A549 (cell line): ENCODE data around the gene DDX20. TPM values are rescaled to one million over a fixed set of nuclear protein-coding genes. Genes with fewer than 3 reads are reported as not detected.

Experiments used
- ATAC-seq, 2 experiments: fragments of 200-7000 bp in 1 of 2; fragments of >200 bp in 1 of 2; cut with Nextera tagmentation in 1 of 2; cut with Tn5 transposase in 1 of 2; 3 replicates each; pipeline versions ENCODE4 v1.8.0 to v1.9.1; 2018 to 2020; ENCODE audit warnings: mild to moderate bottlenecking in 1 of 2, moderate library complexity in 1 of 2
- CTCF ChIA-PET: fragments of 300-600 bp; sonication (Branson Sonifier 250); formaldehyde crosslinking; extraction: SDS; loops from one replicate; lab custom pipeline; 2021; ENCODE audit warnings: antibody characterized with exemption, inconsistent platforms; lab: Yijun Ruan, JAX
- POLR2A ChIA-PET: fragments of 350-600 bp; formaldehyde crosslinking; extraction: SDS; loops from one replicate; lab custom pipeline; 2021; ENCODE audit warnings: antibody characterized with exemption, inconsistent platforms; lab: Yijun Ruan, JAX
- DNase-seq, 2 experiments: peaks; one replicate each; pipeline versions ENCODE4 v3.0.0 to v3.0.0-alpha.2; 2011 to 2016; ENCODE audit warnings: low read depth in 1 of 2, low spot score in 1 of 2
- FAIRE-seq: peaks from 2 replicates; lab custom pipeline; 2011; peaks lifted over from hg19 to GRCh38; lab: Jason Lieb, UNC
- H3K27ac ChIP-seq, 2 experiments: fragments of >200 bp; sonication (Bioruptor Twin); formaldehyde crosslinking; 3 replicates each; pipeline ENCODE4 v1.5.1; 2016 to 2017
- H3K4me1 ChIP-seq: fragments of >200 bp; sonication (Bioruptor Twin); formaldehyde crosslinking; 3 replicates; pipeline ENCODE4 v1.6.1; 2016
- H3K4me2 ChIP-seq: fragments of >200 bp; sonication (Bioruptor Twin); formaldehyde crosslinking; 3 replicates; pipeline ENCODE4 v1.6.1; 2016
- H3K4me3 ChIP-seq: fragments of >200 bp; sonication (Bioruptor Twin); formaldehyde crosslinking; 3 replicates; pipeline ENCODE4 v1.5.1; 2016
- H3K9me3 ChIP-seq: fragments of >200 bp; sonication (Bioruptor Twin); formaldehyde crosslinking; 3 replicates; pipeline ENCODE4 v1.6.1; 2016
- BHLHE40 ChIP-seq: IDR thresholded peaks from 2 replicates; pipeline ENCODE4 v1.6.1; 2012; ENCODE audit warnings: low read depth, low read length, inconsistent platforms
- CBX2 ChIP-seq: fragments of 200-600 bp; sonication (generic); IDR thresholded peaks from 2 replicates; pipeline ENCODE4 v1.6.1; 2016; ENCODE audit warnings: low read depth, mild to moderate bottlenecking, borderline replicate concordance
- CHD4 ChIP-seq: fragments of 200-600 bp; sonication (generic); IDR thresholded peaks from 2 replicates; pipeline ENCODE4 v1.6.1; 2016; ENCODE audit warnings: antibody characterized with exemption, mild to moderate bottlenecking, borderline replicate concordance
- EHF ChIP-seq: fragments of 250-450 bp; sonication (Bioruptor Pico); IDR thresholded peaks from 2 replicates; pipeline ENCODE4 v1.5.0; 2020; ENCODE audit warnings: mild to moderate bottlenecking
- EP300 ChIP-seq, 2 experiments: fragments of >200 bp; sonication (Bioruptor Twin); formaldehyde crosslinking; IDR thresholded peaks; 2 replicates in 1 of 2; 3 replicates in 1 of 2; pipeline ENCODE4 v1.6.1; 2016 to 2017
- ESRRA ChIP-seq: fragments of 150-350 bp; IDR thresholded peaks from 2 replicates; pipeline ENCODE4 v1.6.1; 2014; ENCODE audit warnings: mild to moderate bottlenecking, low read length, borderline replicate concordance
- HES2 ChIP-seq: fragments of >200 bp; sonication (Bioruptor Twin); formaldehyde crosslinking; IDR thresholded peaks from 2 replicates; pipeline ENCODE4 v1.6.1; 2016
- HOXB5 ChIP-seq: fragments of 250-450 bp; sonication (Bioruptor Pico); IDR thresholded peaks from 2 replicates; pipeline ENCODE4 v1.5.0; 2020; ENCODE audit warnings: mild to moderate bottlenecking, moderate library complexity
- JUNB ChIP-seq: fragments of >200 bp; sonication (Bioruptor Twin); formaldehyde crosslinking; IDR thresholded peaks from 2 replicates; pipeline ENCODE4 v1.6.1; 2016
- MYC ChIP-seq: IDR thresholded peaks from 2 replicates; pipeline ENCODE4 v1.6.1; 2012; ENCODE audit warnings: mild to moderate bottlenecking, inconsistent platforms, low read length, improper control_type of control experiment, borderline replicate concordance
- NPAS2 ChIP-seq: fragments of 250-450 bp; sonication (Bioruptor Pico); IDR thresholded peaks from 2 replicates; pipeline ENCODE4 v1.8.0; 2022; ENCODE audit warnings: mild to moderate bottlenecking, moderate library complexity, borderline replicate concordance
- POLR2A ChIP-seq: IDR thresholded peaks from 2 replicates; pipeline ENCODE4 v1.6.1; 2012; ENCODE audit warnings: mild to moderate bottlenecking, low read length
- POLR2AphosphoS2 ChIP-seq: conservative IDR thresholded peaks from 2 replicates; pipeline ENCODE4 v1.6.1; 2012; ENCODE audit warnings: low read length, improper control_type of control experiment, inconsistent platforms
- RAD21 ChIP-seq, 2 experiments: fragments of >200 bp in 1 of 2; sonication (Bioruptor Twin) in 1 of 2; formaldehyde crosslinking in 1 of 2; IDR thresholded peaks in 1 of 2; conservative IDR thresholded peaks in 1 of 2; 2 replicates in 1 of 2; 3 replicates in 1 of 2; pipeline ENCODE4 v1.6.1; 2012 to 2018; ENCODE audit warnings: inconsistent platforms in 1 of 2
- RARB ChIP-seq: fragments of 250-450 bp; sonication (Bioruptor Pico); IDR thresholded peaks from 2 replicates; pipeline ENCODE4 v1.8.0; 2021; ENCODE audit warnings: mild to moderate bottlenecking, moderate library complexity
- REST ChIP-seq: fragments of 200-600 bp; sonication (generic); IDR thresholded peaks from 2 replicates; pipeline ENCODE4 v1.6.1; 2016; ENCODE audit warnings: antibody characterized with exemption, mild to moderate bottlenecking, moderate library complexity
- RFX5 ChIP-seq: fragments of 450-650 bp; IDR thresholded peaks from 2 replicates; pipeline ENCODE4 v1.7.1; 2014; ENCODE audit warnings: antibody characterized with exemption, mild to moderate bottlenecking, moderate library complexity
- SREBF2 ChIP-seq: fragments of 450-650 bp; IDR thresholded peaks from 2 replicates; pipeline ENCODE4 v1.6.1; 2014; ENCODE audit warnings: mild to moderate bottlenecking, moderate library complexity
- TP53 ChIP-seq: fragments of 250-450 bp; sonication (Bioruptor Pico); IDR thresholded peaks from 2 replicates; pipeline ENCODE4 v1.5.0; 2021; ENCODE audit warnings: mild to moderate bottlenecking, moderate library complexity
- USF2 ChIP-seq: fragments of 450-650 bp; IDR thresholded peaks from 2 replicates; pipeline ENCODE4 v1.6.1; 2014; ENCODE audit warnings: antibody characterized with exemption
- ZC3H11A ChIP-seq: fragments of 450-650 bp; IDR thresholded peaks from 2 replicates; pipeline ENCODE4 v1.6.1; 2014; ENCODE audit warnings: antibody characterized with exemption, mild to moderate bottlenecking
- WGBS: methylation state at CpG from one replicate; pipeline ENCODE4 v1.1.6; 2017; ENCODE audit errors: missing lambda C conversion rate; 5-methylcytosine and 5-hydroxymethylcytosine counted together
- polyA plus RNA-seq, 4 experiments: library from polyadenylated mRNA; depleted of rRNA in 3 of 4; stranded (reverse); fragments of >200 nt; fragmentation: RNase III in 1 of 4; extraction: RNeasy Plus Mini Kit Qiagen cat#74134 plus additional on column Dnase treatment in 1 of 4; gene quantifications; 2 replicates in 3 of 4; 3 replicates in 1 of 4; pipeline ENCODE4 v1.2.3, GENCODE V29; 2011 to 2017
- TF ChIP-seq, protein P1 (sequence below): fragments of >200 bp; sonication (Bioruptor Twin); formaldehyde crosslinking; IDR thresholded peaks from 3 replicates; pipeline ENCODE4 v1.6.1; 2016

The DDX20 gene
- polyA plus RNA-seq, 2 of the 4 experiments (the other 2 are of a cell fraction) = 8.4 to 13.5 TPM

- no peaks in the 10 kb centered on the region for H3K9me3 ChIP-seq
- no peak overlapping the region for H3K4me3 ChIP-seq
- H3K27ac ChIP-seq = no peak overlapping the region
- TF ChIP-seq RARB (CRISPR knock-in tag) (no peak), SREBF2 (no peak), POLR2AphosphoS2 (no peak), USF2 (no peak), REST (no peak), TP53 (no peak), NPAS2 (no peak), MYC (no peak), CHD4 (no peak), HES2 (no peak), ZC3H11A (no peak), POLR2A (no peak), HOXB5 (CRISPR knock-in tag) (no peak), JUNB (no peak), BHLHE40 (no peak), CBX2 (no peak), EHF (CRISPR knock-in tag) (no peak), RAD21 (conservative IDR thresholded peaks at IDR 0.05 in 1 of 2, IDR thresholded peaks at IDR 0.05 in 1 of 2) (no peak)
- TF ChIP-seq, protein P1, sequence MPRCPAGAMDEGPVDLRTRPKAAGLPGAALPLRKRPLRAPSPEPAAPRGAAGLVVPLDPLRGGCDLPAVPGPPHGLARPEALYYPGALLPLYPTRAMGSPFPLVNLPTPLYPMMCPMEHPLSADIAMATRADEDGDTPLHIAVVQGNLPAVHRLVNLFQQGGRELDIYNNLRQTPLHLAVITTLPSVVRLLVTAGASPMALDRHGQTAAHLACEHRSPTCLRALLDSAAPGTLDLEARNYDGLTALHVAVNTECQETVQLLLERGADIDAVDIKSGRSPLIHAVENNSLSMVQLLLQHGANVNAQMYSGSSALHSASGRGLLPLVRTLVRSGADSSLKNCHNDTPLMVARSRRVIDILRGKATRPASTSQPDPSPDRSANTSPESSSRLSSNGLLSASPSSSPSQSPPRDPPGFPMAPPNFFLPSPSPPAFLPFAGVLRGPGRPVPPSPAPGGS = no peak
- DNase-seq (no peak), ATAC-seq (no peak), FAIRE-seq (no peak)
- no peak overlapping the region for H3K4me2 ChIP-seq
- no peaks in the 10 kb centered on the region for H3K4me1 ChIP-seq
- 25% methylated on average over 1 of the region's 1 CpG for WGBS
- ChIA-PET CTCF (no interaction called here), POLR2A (no interaction called here)
These were observed 45.7 kb upstream of the DDX20 start for GRCh38 chr1:111709986-111710385.

- Histone ChIP-seq H3K27ac (no peak overlapping the region), H3K4me2 (no peak overlapping the region), H3K4me1 (no peaks in the 10 kb centered on the region; the same call in 2 of the 3 replicates), H3K9me3 (no peaks in the 10 kb centered on the region), H3K4me3 (no peak overlapping the region)
- ChIA-PET POLR2A (no interaction called here), CTCF (interaction anchor here (1.1 to 4.9 kb wide), 6 partner anchors 19 to 234 kb away, joined by 4 to 47 read pairs (median 10); partner anchors contain the start of genes DDX20 and INKA2)
- ATAC-seq (no peak), DNase-seq (no peak), FAIRE-seq (no peak)
- WGBS = 75% methylated on average over 3 of the region's 3 CpGs
- TF ChIP-seq, protein P1 = no peak
- TF ChIP-seq ESRRA = no peak
- no peak for TF ChIP-seq EP300 (IDR thresholded peaks at IDR 0.05)
- no peak for TF ChIP-seq POLR2A
- TF ChIP-seq RFX5 = no peak
These were observed 39.4 kb upstream of the DDX20 start for GRCh38 chr1:111716333-111716732.
